Mesendoderm (in vitro differentiated cells): ENCODE data around the gene TRAF7.
"Not testable (repeated sequence)": the region's sequence is repeated elsewhere in the genome, so short reads cannot be mapped to it uniquely, and the experiment has no call there.

Source experiments
- DNase-seq: peaks from one replicate; pipeline ENCODE4 v3.0.0; 2013
- H2AK5ac ChIP-seq: 2 replicates; pipeline ENCODE4 v1.6.1; 2013; ENCODE audit warnings: low read length, inconsistent platforms
- H2BK120ac ChIP-seq: 2 replicates; pipeline ENCODE4 v1.6.1; 2013; ENCODE audit warnings: low read depth, mild to moderate bottlenecking, low read length, moderate library complexity, mixed read lengths
- H2BK15ac ChIP-seq: replicated peaks from 2 replicates; pipeline ENCODE4 v1.6.1; 2013; ENCODE audit warnings: low read depth, mild to moderate bottlenecking, moderate library complexity
- H2BK5ac ChIP-seq: 2 replicates; pipeline ENCODE4 v1.6.1; 2013; ENCODE audit warnings: low read length, inconsistent platforms
- H3K18ac ChIP-seq: 2 replicates; pipeline ENCODE4 v1.6.1; 2013; ENCODE audit warnings: mild to moderate bottlenecking, low read length, mixed read lengths
- H3K23ac ChIP-seq: one replicate; pipeline ENCODE4 v1.6.1; 2013; ENCODE audit warnings: low read length
- H3K27ac ChIP-seq: 2 replicates; pipeline ENCODE4 v1.5.1; 2013; ENCODE audit warnings: low read depth, mild to moderate bottlenecking, inconsistent platforms, low read length, moderate library complexity
- H3K27me3 ChIP-seq: 2 replicates; pipeline ENCODE4 v1.6.1; 2013; ENCODE audit warnings: low read length, control low read depth, mild to moderate bottlenecking, inconsistent platforms; ENCODE audit not compliant: insufficient read depth, poor library complexity
- H3K36me3 ChIP-seq: 2 replicates; pipeline ENCODE4 v1.6.1; 2013; ENCODE audit warnings: low read length, inconsistent platforms; ENCODE audit not compliant: control insufficient read depth, insufficient read depth
- H3K4ac ChIP-seq: one replicate; pipeline ENCODE4 v1.6.1; 2013; ENCODE audit warnings: low read depth, mild to moderate bottlenecking, low read length, moderate library complexity
- H3K4me1 ChIP-seq: 2 replicates; pipeline ENCODE4 v1.6.1; 2013; ENCODE audit warnings: low read depth, low read length, inconsistent platforms; ENCODE audit not compliant: control insufficient read depth
- H3K4me2 ChIP-seq: 2 replicates; pipeline ENCODE4 v1.6.1; 2013; ENCODE audit warnings: low read length
- H3K4me3 ChIP-seq: 2 replicates; pipeline ENCODE4 v1.5.1; 2013; ENCODE audit warnings: mild to moderate bottlenecking, low read length
- H3K56ac ChIP-seq: one replicate; pipeline ENCODE4 v1.6.1; 2013; ENCODE audit warnings: low read length
- H3K79me1 ChIP-seq: 2 replicates; pipeline ENCODE4 v1.6.1; 2013; ENCODE audit warnings: low read length, inconsistent platforms
- H3K79me2 ChIP-seq: 2 replicates; pipeline ENCODE4 v1.6.1; 2013; ENCODE audit warnings: mild to moderate bottlenecking, low read length; ENCODE audit not compliant: control insufficient read depth, insufficient read depth
- H3K9ac ChIP-seq: 2 replicates; pipeline ENCODE4 v1.6.1; 2013; ENCODE audit warnings: low read length, inconsistent platforms
- H4K5ac ChIP-seq: one replicate; pipeline ENCODE4 v1.6.1; 2013; ENCODE audit warnings: low read length
- H4K8ac ChIP-seq: one replicate; pipeline ENCODE4 v1.6.1; 2013; ENCODE audit warnings: low read depth, mild to moderate bottlenecking, control low read depth, low read length, moderate library complexity
- WGBS: extraction: QIAGEN DNeasy Blood & Tissue Kit; methylation state at CpG from one replicate; pipeline ENCODE4 v1.1.7; 2013; ENCODE audit warnings: low lambda C conversion rate, missing lambda C conversion rate; ENCODE audit not compliant: insufficient coverage; ENCODE audit errors: extremely low coverage; 5-methylcytosine and 5-hydroxymethylcytosine counted together

Gene TRAF7

GRCh38 chr16:2123706-2124376 lies 31.7 kb upstream of the TRAF7 start:
- not testable (repeated sequence) for H3K4me1 ChIP-seq, H3K36me3 ChIP-seq, H2BK15ac ChIP-seq, H3K4me2 ChIP-seq, H4K5ac ChIP-seq, H2BK5ac ChIP-seq, H3K79me2 ChIP-seq, H3K23ac ChIP-seq, H4K8ac ChIP-seq, H3K4me3 ChIP-seq, H2AK5ac ChIP-seq, DNase-seq, H3K9ac ChIP-seq, H2BK120ac ChIP-seq, H3K79me1 ChIP-seq, H3K27me3 ChIP-seq
- no CpG with 5 or more reads among the region's 27 CpGs for WGBS
- Histone ChIP-seq H3K4ac (peak overlapping the region; percentile 2), H3K56ac (peak overlapping the region; percentile 49), H3K27ac (peak overlapping the region; percentile 94), H3K18ac (peak overlapping the region; percentile 87)

- Histone ChIP-seq H3K4ac (peak overlapping the region; percentile 2), H3K9ac (peak overlapping the region; percentile 47), H3K18ac (peak overlapping the region; percentile 87), H3K56ac (peak overlapping the region; percentile 49), H4K8ac (peak overlapping the region; percentile 59), H3K27ac (peak overlapping the region; percentile 94)
- no CpG with 5 or more reads among the region's 11 CpGs for WGBS
- H3K79me2 ChIP-seq, H2BK5ac ChIP-seq, H3K4me2 ChIP-seq, H3K36me3 ChIP-seq, H2BK120ac ChIP-seq, H2AK5ac ChIP-seq, H3K23ac ChIP-seq, H2BK15ac ChIP-seq, H3K27me3 ChIP-seq, H3K79me1 ChIP-seq, H3K4me1 ChIP-seq, H3K4me3 ChIP-seq, H4K5ac ChIP-seq: not testable (repeated sequence)
- DNase-seq, result peak; percentile 54
These were observed 31.2 kb upstream of the TRAF7 start for GRCh38 chr16:2124377-2124693.

GRCh38 chr16:2124694-2125444 lies 30.7 kb upstream of the TRAF7 start:
- H2BK15ac ChIP-seq, H2AK5ac ChIP-seq, H4K5ac ChIP-seq, H3K4me2 ChIP-seq, H3K4me1 ChIP-seq, H3K79me2 ChIP-seq, H3K4me3 ChIP-seq, H3K23ac ChIP-seq, H3K27me3 ChIP-seq, H3K79me1 ChIP-seq, H3K36me3 ChIP-seq: not testable (repeated sequence)
- H3K9ac ChIP-seq, result peak overlapping the region; percentile 47
- peak overlapping the region; percentile 64 for H3K4ac ChIP-seq
- H3K27ac ChIP-seq, result peak overlapping the region; percentile 94
- peak; percentile 77 for DNase-seq
- peak overlapping the region; percentile 59 for H4K8ac ChIP-seq
- H2BK5ac ChIP-seq, result peak overlapping the region; percentile 9
- H3K56ac ChIP-seq, result peak overlapping the region; percentile 82
- peak overlapping the region; percentile 7 for H2BK120ac ChIP-seq
- no CpG with 5 or more reads among the region's 37 CpGs for WGBS
- peak overlapping the region; percentile 87 for H3K18ac ChIP-seq

- Histone ChIP-seq H3K18ac (peak overlapping the region; percentile 87), H3K27ac (peak overlapping the region; percentile 94), H3K56ac (peak overlapping the region; percentile 82), H3K9ac (peak overlapping the region; percentile 28)
- H4K5ac ChIP-seq, H2BK5ac ChIP-seq, H3K4me2 ChIP-seq, H3K27me3 ChIP-seq, H2BK15ac ChIP-seq, DNase-seq, H2BK120ac ChIP-seq, H3K79me1 ChIP-seq, H3K4ac ChIP-seq, H3K4me1 ChIP-seq, H3K79me2 ChIP-seq, H2AK5ac ChIP-seq, H3K23ac ChIP-seq, H4K8ac ChIP-seq, H3K36me3 ChIP-seq, H3K4me3 ChIP-seq: not testable (repeated sequence)
- WGBS, result no CpG with 5 or more reads among the region's 11 CpGs
These were observed 30.0 kb upstream of the TRAF7 start for GRCh38 chr16:2125609-2126008.

- H2BK15ac ChIP-seq, H3K4me2 ChIP-seq, H3K4me3 ChIP-seq, H2BK120ac ChIP-seq, H3K79me1 ChIP-seq, H3K27ac ChIP-seq, H4K8ac ChIP-seq, DNase-seq, H3K23ac ChIP-seq, H2BK5ac ChIP-seq, H3K79me2 ChIP-seq, H3K4ac ChIP-seq, H3K9ac ChIP-seq, H3K4me1 ChIP-seq, H3K36me3 ChIP-seq, H2AK5ac ChIP-seq, H4K5ac ChIP-seq, H3K18ac ChIP-seq, H3K27me3 ChIP-seq: not testable (repeated sequence)
- WGBS, result no CpG with 5 or more reads among the region's 21 CpGs
- H3K56ac ChIP-seq, result peak overlapping the region; percentile 56
These were observed 29.3 kb upstream of the TRAF7 start for GRCh38 chr16:2126161-2126743.
